Kidney capillary endothelial cell (primary cell): ENCODE data around the gene TCF23.
"Not testable (repeated sequence)": the region's sequence is repeated elsewhere in the genome, so short reads cannot be mapped to it uniquely, and the experiment has no call there.

Experiments
- DNase-seq: peaks from one replicate; pipeline ENCODE4 v3.0.0-alpha.2; 2018; ENCODE audit warnings: low spot score

TCF23 gene

GRCh38 chr2:27189989-27190388, 41.2 kb downstream of the TCF23 start:
- no peak for DNase-seq

GRCh38 chr2:27191070-27191829, 42.4 kb downstream of the TCF23 start:
- peak; percentile 55 for DNase-seq

- DNase-seq = no peak
Observed at GRCh38 chr2:27194538-27195354, 45.9 kb downstream of the TCF23 start.

- DNase-seq = not testable (repeated sequence)
Observed at GRCh38 chr2:27195799-27196198, 47.0 kb downstream of the TCF23 start.

- not testable (repeated sequence) for DNase-seq
Observed at GRCh38 chr2:27198068-27198467, 49.3 kb downstream of the TCF23 start.

GRCh38 chr2:27198627-27199026, 49.8 kb downstream of the TCF23 start:
- no peak for DNase-seq

GRCh38 chr2:27199241-27199640, 50.4 kb downstream of the TCF23 start:
- DNase-seq = no peak

- no peak for DNase-seq
Observed at GRCh38 chr2:27201675-27202074, 52.9 kb downstream of the TCF23 start.

GRCh38 chr2:27202854-27203253, 54.0 kb downstream of the TCF23 start:
- no peak for DNase-seq

GRCh38 chr2:27203741-27204140, 54.9 kb downstream of the TCF23 start:
- no peak for DNase-seq

GRCh38 chr2:27204566-27204965, 55.8 kb downstream of the TCF23 start:
- DNase-seq = no peak

- no peak for DNase-seq
Observed at GRCh38 chr2:27205206-27205605, 56.4 kb downstream of the TCF23 start.

- no peak for DNase-seq
Observed at GRCh38 chr2:27206346-27206745, 57.5 kb downstream of the TCF23 start.
